IPS-NIHi7 (cell line): Measurements from ENCODE around the gene SPATA2L.
"Not testable (repeated sequence)": the region's sequence is repeated elsewhere in the genome, so short reads cannot be mapped to it uniquely, and the experiment has no call there.

Experiments used
- DNase-seq: peaks from one replicate; pipeline ENCODE4 v3.0.0; 2012; ENCODE audit warnings: mixed read lengths; ENCODE audit errors: extremely low spot score

SPATA2L gene

GRCh38 chr16:89707695-89708094 lies 6.2 kb upstream of the SPATA2L start:
- no peak for DNase-seq

GRCh38 chr16:89706518-89707260 lies 5.2 kb upstream of the SPATA2L start:
- DNase-seq, result no peak

GRCh38 chr16:89705006-89705405 lies 3.5 kb upstream of the SPATA2L start:
- DNase-seq, result no peak

GRCh38 chr16:89704281-89704680 lies 2.8 kb upstream of the SPATA2L start:
- no peak for DNase-seq

- DNase-seq, result peak; percentile 60
These were observed 668 bp downstream of the SPATA2L start for GRCh38 chr16:89700649-89701424.

- DNase-seq, result peak; percentile 97
These were observed 1.3 kb downstream of the SPATA2L start for GRCh38 chr16:89700100-89700648.

- DNase-seq, result not testable (repeated sequence)
These were observed 1.8 kb downstream of the SPATA2L start for GRCh38 chr16:89699629-89700099.

GRCh38 chr16:89698717-89699116 lies 2.8 kb downstream of the SPATA2L start:
- not testable (repeated sequence) for DNase-seq

GRCh38 chr16:89697616-89698331 lies 3.7 kb downstream of the SPATA2L start:
- DNase-seq, result no peak

GRCh38 chr16:89697161-89697615 lies 4.3 kb downstream of the SPATA2L start:
- no peak for DNase-seq

- no peak for DNase-seq
These were observed 4.8 kb downstream of the SPATA2L start for GRCh38 chr16:89696670-89697128.

GRCh38 chr16:89695875-89696669 lies 5.4 kb downstream of the SPATA2L start:
- DNase-seq, result no peak

GRCh38 chr16:89695086-89695874 lies 6.2 kb downstream of the SPATA2L start:
- DNase-seq, result no peak

- not testable (repeated sequence) for DNase-seq
These were observed 6.8 kb downstream of the SPATA2L start for GRCh38 chr16:89694784-89695085.

GRCh38 chr16:89693931-89694783 lies 7.3 kb downstream of the SPATA2L start:
- DNase-seq, result no peak

- DNase-seq, result no peak
These were observed 8.2 kb downstream of the SPATA2L start for GRCh38 chr16:89693289-89693731.

- no peak for DNase-seq
These were observed 9.4 kb downstream of the SPATA2L start for GRCh38 chr16:89691986-89692569.

- no peak for DNase-seq
These were observed 10.1 kb downstream of the SPATA2L start for GRCh38 chr16:89691231-89691985.
